ENCODE measurements around the gene NACA2.

DNA sequence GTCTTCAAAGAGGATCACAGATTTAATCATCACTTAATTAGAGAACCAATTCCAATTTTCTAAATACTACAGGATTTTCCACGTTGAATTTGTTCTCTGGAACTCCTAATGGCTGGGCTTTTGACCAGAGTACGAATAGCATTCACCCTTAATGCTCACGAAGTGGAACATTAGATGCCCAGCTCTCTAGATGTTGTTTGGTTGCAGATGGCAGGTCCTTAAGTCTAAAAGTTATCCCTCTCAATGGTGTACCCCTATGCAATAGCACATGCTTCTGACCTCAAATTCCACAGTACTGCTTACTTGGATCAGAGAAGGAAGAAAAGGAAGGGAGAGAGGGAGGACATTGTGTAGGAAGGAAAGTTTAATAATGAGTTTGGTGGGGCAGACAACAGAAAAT is 8.6 kb upstream of the NACA2 start:
- TF ChIP-seq, protein P1, sequence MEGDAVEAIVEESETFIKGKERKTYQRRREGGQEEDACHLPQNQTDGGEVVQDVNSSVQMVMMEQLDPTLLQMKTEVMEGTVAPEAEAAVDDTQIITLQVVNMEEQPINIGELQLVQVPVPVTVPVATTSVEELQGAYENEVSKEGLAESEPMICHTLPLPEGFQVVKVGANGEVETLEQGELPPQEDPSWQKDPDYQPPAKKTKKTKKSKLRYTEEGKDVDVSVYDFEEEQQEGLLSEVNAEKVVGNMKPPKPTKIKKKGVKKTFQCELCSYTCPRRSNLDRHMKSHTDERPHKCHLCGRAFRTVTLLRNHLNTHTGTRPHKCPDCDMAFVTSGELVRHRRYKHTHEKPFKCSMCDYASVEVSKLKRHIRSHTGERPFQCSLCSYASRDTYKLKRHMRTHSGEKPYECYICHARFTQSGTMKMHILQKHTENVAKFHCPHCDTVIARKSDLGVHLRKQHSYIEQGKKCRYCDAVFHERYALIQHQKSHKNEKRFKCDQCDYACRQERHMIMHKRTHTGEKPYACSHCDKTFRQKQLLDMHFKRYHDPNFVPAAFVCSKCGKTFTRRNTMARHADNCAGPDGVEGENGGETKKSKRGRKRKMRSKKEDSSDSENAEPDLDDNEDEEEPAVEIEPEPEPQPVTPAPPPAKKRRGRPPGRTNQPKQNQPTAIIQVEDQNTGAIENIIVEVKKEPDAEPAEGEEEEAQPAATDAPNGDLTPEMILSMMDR (IDR thresholded peaks at IDR 0.05): no peak
- TF ChIP-seq, protein P2, sequence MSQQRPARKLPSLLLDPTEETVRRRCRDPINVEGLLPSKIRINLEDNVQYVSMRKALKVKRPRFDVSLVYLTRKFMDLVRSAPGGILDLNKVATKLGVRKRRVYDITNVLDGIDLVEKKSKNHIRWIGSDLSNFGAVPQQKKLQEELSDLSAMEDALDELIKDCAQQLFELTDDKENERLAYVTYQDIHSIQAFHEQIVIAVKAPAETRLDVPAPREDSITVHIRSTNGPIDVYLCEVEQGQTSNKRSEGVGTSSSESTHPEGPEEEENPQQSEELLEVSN (IDR thresholded peaks at IDR 0.05; ENCODE audit: borderline replicate concordance, low read depth): no peak
- TF ChIP-seq MYC (IDR thresholded peaks at IDR 0.05; ENCODE audit: borderline replicate concordance, low read length): no peak
- TF ChIP-seq, protein P3, sequence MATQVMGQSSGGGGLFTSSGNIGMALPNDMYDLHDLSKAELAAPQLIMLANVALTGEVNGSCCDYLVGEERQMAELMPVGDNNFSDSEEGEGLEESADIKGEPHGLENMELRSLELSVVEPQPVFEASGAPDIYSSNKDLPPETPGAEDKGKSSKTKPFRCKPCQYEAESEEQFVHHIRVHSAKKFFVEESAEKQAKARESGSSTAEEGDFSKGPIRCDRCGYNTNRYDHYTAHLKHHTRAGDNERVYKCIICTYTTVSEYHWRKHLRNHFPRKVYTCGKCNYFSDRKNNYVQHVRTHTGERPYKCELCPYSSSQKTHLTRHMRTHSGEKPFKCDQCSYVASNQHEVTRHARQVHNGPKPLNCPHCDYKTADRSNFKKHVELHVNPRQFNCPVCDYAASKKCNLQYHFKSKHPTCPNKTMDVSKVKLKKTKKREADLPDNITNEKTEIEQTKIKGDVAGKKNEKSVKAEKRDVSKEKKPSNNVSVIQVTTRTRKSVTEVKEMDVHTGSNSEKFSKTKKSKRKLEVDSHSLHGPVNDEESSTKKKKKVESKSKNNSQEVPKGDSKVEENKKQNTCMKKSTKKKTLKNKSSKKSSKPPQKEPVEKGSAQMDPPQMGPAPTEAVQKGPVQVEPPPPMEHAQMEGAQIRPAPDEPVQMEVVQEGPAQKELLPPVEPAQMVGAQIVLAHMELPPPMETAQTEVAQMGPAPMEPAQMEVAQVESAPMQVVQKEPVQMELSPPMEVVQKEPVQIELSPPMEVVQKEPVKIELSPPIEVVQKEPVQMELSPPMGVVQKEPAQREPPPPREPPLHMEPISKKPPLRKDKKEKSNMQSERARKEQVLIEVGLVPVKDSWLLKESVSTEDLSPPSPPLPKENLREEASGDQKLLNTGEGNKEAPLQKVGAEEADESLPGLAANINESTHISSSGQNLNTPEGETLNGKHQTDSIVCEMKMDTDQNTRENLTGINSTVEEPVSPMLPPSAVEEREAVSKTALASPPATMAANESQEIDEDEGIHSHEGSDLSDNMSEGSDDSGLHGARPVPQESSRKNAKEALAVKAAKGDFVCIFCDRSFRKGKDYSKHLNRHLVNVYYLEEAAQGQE (IDR thresholded peaks at IDR 0.05): no peak
- no peak for TF ChIP-seq POLR2A (IDR thresholded peaks at IDR 0.05; ENCODE audit: low read length)
- no peak for TF ChIP-seq RNF2 (IDR thresholded peaks at IDR 0.05; ENCODE audit: borderline replicate concordance, low read depth)
